Lung (tissue), 12 donors: ENCODE results near the gene INPP5E. TPM values are rescaled to one million over a fixed set of nuclear protein-coding genes. Genes with fewer than 3 reads are reported as not detected.

Source experiments
- ATAC-seq: fragments of 200-7000 bp; cut with Tn5 transposase; one replicate; pipeline ENCODE4 v1.9.1; 2020; ENCODE audit warnings: moderate number of reproducible peaks; ENCODE audit not compliant: insufficient read depth, low FRiP score
- DNase-seq, 3 donors: peaks; one replicate each; pipeline ENCODE4 v3.0.0-alpha.2; 2013 to 2017
- H3K27ac ChIP-seq, 2 donors: one replicate each; pipeline ENCODE4 v1.5.1; 2013; ENCODE audit warnings: mild to moderate bottlenecking in 2 of 2, moderate library complexity in 2 of 2, control low read depth in 1 of 2, inconsistent platforms in 1 of 2, low read depth in 1 of 2, low read length in 1 of 2
- H3K27me3 ChIP-seq, 3 donors: one replicate each; pipeline ENCODE4 v1.5.1; 2013; ENCODE audit warnings: low read length in 2 of 3; ENCODE audit not compliant: control insufficient read depth in 3 of 3, insufficient read depth in 3 of 3
- H3K36me3 ChIP-seq, 4 donors: one replicate each; pipeline ENCODE4 v1.5.1; 2013; ENCODE audit warnings: low read length in 4 of 4, mild to moderate bottlenecking in 1 of 4, moderate library complexity in 1 of 4; ENCODE audit not compliant: control insufficient read depth in 4 of 4, insufficient read depth in 4 of 4
- H3K4me1 ChIP-seq, 5 donors: one replicate each; pipeline ENCODE4 v1.5.1; 2013; ENCODE audit warnings: low read length in 5 of 5, mild to moderate bottlenecking in 2 of 5, moderate library complexity in 1 of 5; ENCODE audit not compliant: control insufficient read depth in 5 of 5, insufficient read depth in 5 of 5
- H3K4me3 ChIP-seq: one replicate; pipeline ENCODE4 v1.5.1; 2013; ENCODE audit warnings: mild to moderate bottlenecking, control low read depth, moderate library complexity
- H3K9ac ChIP-seq, 2 donors: one replicate each; pipeline ENCODE4 v1.5.1; 2013; ENCODE audit warnings: low read length in 2 of 2, control low read depth in 1 of 2; ENCODE audit not compliant: insufficient read depth in 1 of 2
- H3K9me3 ChIP-seq, 4 donors: one replicate each; pipeline ENCODE4 v1.5.1; 2013; ENCODE audit warnings: low read length in 3 of 4, mild to moderate bottlenecking in 1 of 4, moderate library complexity in 1 of 4; ENCODE audit not compliant: control insufficient read depth in 4 of 4, insufficient read depth in 3 of 4
- CTCF ChIP-seq: IDR thresholded peaks from 2 replicates; pipeline ENCODE4 v1.5.1; 2012; ENCODE audit warnings: mild to moderate bottlenecking; ENCODE audit errors: control extremely low read depth, extremely low read depth
- WGBS, 2 donors: extraction: QIAGEN DNeasy Blood & Tissue Kit; methylation state at CpG; one replicate each; pipeline ENCODE4 v1.1.7; 2013; 5-methylcytosine and 5-hydroxymethylcytosine counted together
- polyA plus RNA-seq, 2 donors: library from polyadenylated mRNA; stranded (reverse); fragments of 200-250 nt; gene quantifications; one replicate each; pipeline ENCODE4 v1.2.1, GENCODE V29; 2013
- total RNA-seq, 2 donors: library from RNA; depleted of rRNA in 1 of 2; stranded (reverse); fragments of >200 nt in 1 of 2; gene quantifications; one replicate each; pipeline ENCODE4 v1.2.1, GENCODE V29; 2014 to 2021
- donor health status: control.
- donor health status: control.
- donor health status: Bipolar disorder and iron deficiency.
- donor health status: healthy.
- donor health status: DM: yes; HTN: yes; CAD: no.

Gene INPP5E
- total and polyA plus RNA-seq, 4 donors, result 7.2 to 18.4 (median 8.6) TPM

GRCh38 chr9:136436055-136436634, 3.5 kb downstream of the INPP5E start:
- no peak overlapping the region for H3K9ac ChIP-seq
- peaks cover 4 to 24% (median 11%) of the 10 kb centered on the region in 5 donors for H3K4me1 ChIP-seq
- H3K36me3 ChIP-seq, result peaks cover 0 to 22% (median 13%) of the 10 kb centered on the region in 4 donors

GRCh38 chr9:136434580-136435169, 5.0 kb downstream of the INPP5E start:
- 93 to 94% methylated on average over 17 of the region's 17 CpGs for WGBS, 2 donors
- peaks cover 0 to 32% (median 8%) of the 10 kb centered on the region in 4 donors for H3K36me3 ChIP-seq
- no peak overlapping the region for H3K27ac ChIP-seq
- no peaks in the 10 kb centered on the region for H3K9me3 ChIP-seq
- H3K4me3 ChIP-seq, result no peak overlapping the region
- H3K27me3 ChIP-seq, result no peaks in the 10 kb centered on the region
- ATAC-seq (no peak), DNase-seq (no peak)
- TF ChIP-seq CTCF, result no peak
- no peak overlapping the region for H3K9ac ChIP-seq
- peaks cover 4 to 19% (median 11%) of the 10 kb centered on the region in 5 donors for H3K4me1 ChIP-seq

More at GRCh38 chr9:136436055-136436634, 3.5 kb downstream of the INPP5E start:
- no peak for DNase-seq
- H3K4me3 ChIP-seq, result no peak overlapping the region
- H3K27ac ChIP-seq, result no peak overlapping the region
- TF ChIP-seq CTCF, result no peak
- no peaks in the 10 kb centered on the region for H3K27me3 ChIP-seq
- WGBS, 2 donors, result 92 to 97% methylated on average over 25 of the region's 25 CpGs
- no peak for ATAC-seq
- H3K9me3 ChIP-seq, result no peaks in the 10 kb centered on the region

- H3K27me3 ChIP-seq, result no peaks in the 10 kb centered on the region
- peaks cover 0 to 38% (median 10%) of the 10 kb centered on the region in 4 donors for H3K36me3 ChIP-seq
- no peak overlapping the region for H3K4me3 ChIP-seq
- no peak overlapping the region for H3K27ac ChIP-seq
- peaks cover 4 to 19% (median 11%) of the 10 kb centered on the region in 5 donors for H3K4me1 ChIP-seq
- TF ChIP-seq CTCF, result no peak
- WGBS, 2 donors, result 93 to 94% methylated on average over 35 to 37 of the region's 37 CpGs
- no peak for ATAC-seq
- no peak for DNase-seq
- H3K9me3 ChIP-seq, result no peaks in the 10 kb centered on the region
- no peak overlapping the region for H3K9ac ChIP-seq
Observed at GRCh38 chr9:136433849-136434579, 5.6 kb downstream of the INPP5E start.
